Measurements from ENCODE around the gene HSPA4.

DNA sequence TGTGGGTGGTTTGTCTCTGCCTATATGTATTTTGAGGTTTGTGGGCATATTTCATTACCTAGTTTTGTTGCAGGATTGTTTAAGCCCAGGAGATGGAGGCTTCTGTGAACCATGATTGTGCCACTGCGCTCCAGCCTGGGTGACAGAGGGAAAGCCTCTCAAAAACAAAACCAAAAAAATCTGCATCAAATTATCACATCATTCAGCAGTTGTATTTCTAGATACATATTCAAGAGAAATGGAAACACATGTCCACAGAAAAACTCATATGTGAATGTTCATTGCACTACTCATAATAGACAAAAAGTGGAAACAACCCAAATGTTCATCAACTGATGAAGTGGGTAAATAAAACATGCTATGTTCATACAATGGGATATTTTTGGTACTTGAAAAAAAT lies 29.9 kb downstream of the HSPA4 start:
- TF ChIP-seq, protein P1, sequence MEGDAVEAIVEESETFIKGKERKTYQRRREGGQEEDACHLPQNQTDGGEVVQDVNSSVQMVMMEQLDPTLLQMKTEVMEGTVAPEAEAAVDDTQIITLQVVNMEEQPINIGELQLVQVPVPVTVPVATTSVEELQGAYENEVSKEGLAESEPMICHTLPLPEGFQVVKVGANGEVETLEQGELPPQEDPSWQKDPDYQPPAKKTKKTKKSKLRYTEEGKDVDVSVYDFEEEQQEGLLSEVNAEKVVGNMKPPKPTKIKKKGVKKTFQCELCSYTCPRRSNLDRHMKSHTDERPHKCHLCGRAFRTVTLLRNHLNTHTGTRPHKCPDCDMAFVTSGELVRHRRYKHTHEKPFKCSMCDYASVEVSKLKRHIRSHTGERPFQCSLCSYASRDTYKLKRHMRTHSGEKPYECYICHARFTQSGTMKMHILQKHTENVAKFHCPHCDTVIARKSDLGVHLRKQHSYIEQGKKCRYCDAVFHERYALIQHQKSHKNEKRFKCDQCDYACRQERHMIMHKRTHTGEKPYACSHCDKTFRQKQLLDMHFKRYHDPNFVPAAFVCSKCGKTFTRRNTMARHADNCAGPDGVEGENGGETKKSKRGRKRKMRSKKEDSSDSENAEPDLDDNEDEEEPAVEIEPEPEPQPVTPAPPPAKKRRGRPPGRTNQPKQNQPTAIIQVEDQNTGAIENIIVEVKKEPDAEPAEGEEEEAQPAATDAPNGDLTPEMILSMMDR (IDR thresholded peaks at IDR 0.05) = no peak
- TF ChIP-seq EZH2 (IDR thresholded peaks at IDR 0.05; ENCODE audit: borderline replicate concordance, insufficient read depth, low read depth, low read length, poor library complexity, severe bottlenecking) = no peak

All from B cell (primary cell).